GM23248 (cell line): ENCODE data around the gene EIF4G3. TPM values are rescaled to one million over a fixed set of nuclear protein-coding genes. Genes with fewer than 3 reads are reported as not detected.

ENCODE experiments used
- DNase-seq: peaks from one replicate; pipeline ENCODE4 v3.0.0-alpha.2; 2015
- H2AFZ ChIP-seq: fragments of 200-600 bp; sonication (generic); 2 replicates; pipeline ENCODE4 v1.6.1; 2016; ENCODE audit warnings: antibody characterized with exemption
- H3F3A ChIP-seq: fragments of 200-600 bp; sonication (generic); 2 replicates; pipeline ENCODE4 v1.6.1; 2016; ENCODE audit warnings: mild to moderate bottlenecking, antibody characterized with exemption, mixed run types; ENCODE audit not compliant: insufficient read depth
- H3K27ac ChIP-seq: fragments of 200-600 bp; sonication (generic); 2 replicates; pipeline ENCODE4 v1.5.1; 2016; ENCODE audit warnings: mild to moderate bottlenecking
- H3K27me3 ChIP-seq: fragments of 200-600 bp; sonication (generic); replicated peaks from 2 replicates; pipeline ENCODE4 v1.6.1; 2016; ENCODE audit warnings: mild to moderate bottlenecking; ENCODE audit not compliant: insufficient read depth
- H3K36me3 ChIP-seq: fragments of 200-600 bp; sonication (generic); 2 replicates; pipeline ENCODE4 v1.6.1; 2016; ENCODE audit warnings: low read depth, mild to moderate bottlenecking
- H3K4me1 ChIP-seq: fragments of 200-600 bp; sonication (generic); 2 replicates; pipeline ENCODE4 v1.6.1; 2016; ENCODE audit warnings: mild to moderate bottlenecking; ENCODE audit not compliant: insufficient read depth
- H3K4me2 ChIP-seq: fragments of 200-600 bp; sonication (generic); one replicate; pipeline ENCODE4 v1.6.1; 2016; ENCODE audit warnings: mild to moderate bottlenecking; ENCODE audit not compliant: unreplicated experiment
- H3K4me3 ChIP-seq: fragments of 200-600 bp; sonication (generic); 2 replicates; pipeline ENCODE4 v1.5.1; 2016; ENCODE audit warnings: mild to moderate bottlenecking
- H3K79me2 ChIP-seq: fragments of 200-600 bp; sonication (generic); 2 replicates; pipeline ENCODE4 v1.6.1; 2016; ENCODE audit warnings: mild to moderate bottlenecking; ENCODE audit not compliant: insufficient read depth
- H3K9ac ChIP-seq: fragments of 200-600 bp; sonication (generic); 2 replicates; pipeline ENCODE4 v1.6.1; 2016; ENCODE audit warnings: mild to moderate bottlenecking
- H3K9me2 ChIP-seq: fragments of 200-600 bp; sonication (generic); 2 replicates; pipeline ENCODE4 v1.6.1; 2016; ENCODE audit warnings: mixed run types, mild to moderate bottlenecking, moderate library complexity; ENCODE audit not compliant: insufficient read depth
- H3K9me3 ChIP-seq: fragments of 200-600 bp; sonication (generic); one replicate; pipeline ENCODE4 v1.6.1; 2017; ENCODE audit warnings: low read depth
- H4K20me1 ChIP-seq: fragments of 200-600 bp; sonication (generic); 2 replicates; pipeline ENCODE4 v1.6.0; 2016; ENCODE audit not compliant: insufficient read depth
- EZH2 ChIP-seq: fragments of 200-600 bp; sonication (generic); IDR thresholded peaks from 2 replicates; pipeline ENCODE4 v1.6.1; 2018; ENCODE audit warnings: antibody characterized with exemption, mild to moderate bottlenecking; ENCODE audit not compliant: insufficient read depth, poor library complexity, severe bottlenecking
- EZH2phosphoT487 ChIP-seq: fragments of 200-600 bp; sonication (generic); IDR thresholded peaks from 2 replicates; pipeline ENCODE4 v1.6.1; 2018; ENCODE audit warnings: antibody characterized with exemption, moderate library complexity, mild to moderate bottlenecking, low read depth; ENCODE audit not compliant: insufficient read depth
- WGBS, 2 experiments: methylation state at CpG; one replicate each; pipeline ENCODE4 v1.1.6; 2015 to 2017; ENCODE audit warnings: low lambda C conversion rate in 2 of 2, low coverage in 1 of 2; ENCODE audit errors: missing lambda C conversion rate in 2 of 2; 5-methylcytosine and 5-hydroxymethylcytosine counted together
- in situ Hi-C: fragments of 300-500 bp; cut with MboI; formaldehyde crosslinking; loops from 2 replicates; pipeline ENCODE4 v1.15.0; 2020
- polyA plus RNA-seq: library from polyadenylated mRNA; unstranded; fragments of >200 nt; fragmentation: Nextera tagmentation; extraction: Ambion mirVana; gene quantifications from 2 replicates; pipeline ENCODE4 v1.2.1, GENCODE V29; 2016
- total RNA-seq: library from RNA; depleted of rRNA; stranded (reverse); fragments of >200 nt; shearing (Covaris generic); gene quantifications from 2 replicates; pipeline ENCODE4 v1.2.3, GENCODE V29; 2014

The EIF4G3 gene
- total and polyA plus RNA-seq, 2 experiments from 2014 or later = 24.0 to 43.1 TPM

DNA sequence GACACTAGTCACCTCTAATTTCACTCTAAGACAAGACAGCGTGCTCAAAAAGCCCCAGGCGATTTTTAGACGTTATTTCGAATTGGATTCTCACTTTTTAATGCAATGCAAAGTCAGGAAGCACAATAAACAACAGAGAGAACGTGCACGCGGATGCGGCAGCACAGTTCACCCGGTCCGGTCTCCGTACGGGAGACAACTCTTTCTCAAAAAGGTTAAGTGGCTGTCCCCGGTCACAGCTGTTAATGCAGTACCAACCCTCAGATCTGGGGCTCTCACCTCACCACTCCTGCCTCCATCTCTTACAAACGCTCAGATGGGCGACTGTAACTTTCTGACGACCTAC is 390.8 kb downstream of the EIF4G3 start:
- WGBS, 2 experiments = 1% methylated on average over 16 of the region's 16 CpGs
- H3K4me2 ChIP-seq = peak overlapping the region; percentile 89
- no peaks in the 10 kb centered on the region for H3K9me3 ChIP-seq
- peak overlapping the region; percentile 96 for H3K9ac ChIP-seq
- H3K27me3 ChIP-seq = no peaks in the 10 kb centered on the region
- in situ Hi-C loops = no loop called here
- H4K20me1 ChIP-seq = peaks cover 13% of the 10 kb centered on the region; the same call in 1 of the 2 replicates
- peaks cover 55% of the 10 kb centered on the region for H3K79me2 ChIP-seq
- no peak for TF ChIP-seq EZH2
- TF ChIP-seq EZH2phosphoT487 = no peak
- H3K4me1 ChIP-seq = peaks cover 14% of the 10 kb centered on the region
- peak overlapping the region; percentile 98 for H3K4me3 ChIP-seq
- H3K36me3 ChIP-seq = no peaks in the 10 kb centered on the region
- no peaks in the 10 kb centered on the region for H3K9me2 ChIP-seq
- peak; percentile 48 for DNase-seq
- peaks cover 30% of the 10 kb centered on the region for H3F3A ChIP-seq
- H3K27ac ChIP-seq = peak overlapping the region; percentile 97
- H2AFZ ChIP-seq = peak overlapping the region; percentile 44

DNA sequence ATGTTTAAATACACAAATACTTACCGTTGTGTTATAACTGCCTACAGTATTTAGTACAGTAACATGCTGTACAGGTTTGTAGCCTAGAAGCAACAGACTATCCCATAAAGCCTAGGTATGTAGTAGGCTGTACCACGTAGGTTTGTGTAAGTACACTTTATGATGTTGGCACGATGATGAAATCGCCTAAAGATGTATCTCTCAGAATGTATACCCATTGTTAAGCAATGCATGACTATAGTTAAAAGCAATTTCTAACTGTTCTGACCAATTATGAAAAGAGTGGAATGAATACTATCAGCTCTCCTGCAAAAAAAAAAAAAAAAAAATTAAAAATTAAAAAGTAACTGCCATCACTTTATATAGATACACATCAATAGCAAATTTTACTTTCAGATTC is 401.0 kb downstream of the EIF4G3 start:
- Histone ChIP-seq H3K4me1 (peaks cover 7% of the 10 kb centered on the region; the same call in 1 of the 2 replicates), H3K27ac (no peak overlapping the region), H3K9ac (no peak overlapping the region), H3F3A (peaks cover 4% of the 10 kb centered on the region; the same call in 1 of the 2 replicates), H3K27me3 (no peaks in the 10 kb centered on the region), H4K20me1 (peaks cover 13% of the 10 kb centered on the region), H3K36me3 (peaks cover 77% of the 10 kb centered on the region), H3K79me2 (peaks cover 100% of the 10 kb centered on the region), H3K9me3 (no peaks in the 10 kb centered on the region), H3K4me3 (no peak overlapping the region), H3K9me2 (no peaks in the 10 kb centered on the region), H3K4me2 (no peak overlapping the region), H2AFZ (no peak overlapping the region)
- TF ChIP-seq EZH2 = no peak
- no peak for TF ChIP-seq EZH2phosphoT487
- DNase-seq = no peak
- in situ Hi-C loops = no loop called here
- WGBS, 2 experiments = 98% methylated on average over 4 of the region's 4 CpGs

DNA sequence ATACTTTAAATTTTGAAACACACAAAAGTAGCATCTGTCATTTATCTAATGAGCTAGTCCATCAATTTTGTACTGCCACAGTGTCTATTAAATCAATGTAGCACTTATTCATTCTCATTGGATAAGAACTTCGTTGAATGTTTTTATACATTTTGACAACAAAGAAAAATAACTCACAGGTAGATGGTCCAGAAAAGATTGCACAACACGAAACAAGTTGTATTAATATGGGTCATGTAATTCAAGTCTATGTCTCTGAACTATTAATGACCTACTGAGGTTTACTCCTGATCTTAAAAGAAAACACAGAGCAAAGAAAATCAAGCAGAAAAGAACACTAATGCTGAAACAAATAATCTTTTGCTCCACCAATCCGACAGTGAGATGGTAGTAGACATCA is 404.9 kb downstream of the EIF4G3 start:
- H3K4me3 ChIP-seq = no peak overlapping the region
- no peak overlapping the region for H3K9ac ChIP-seq
- in situ Hi-C loops = no loop called here
- peaks cover 8% of the 10 kb centered on the region; the same call in 1 of the 2 replicates for H4K20me1 ChIP-seq
- no peak overlapping the region for H3K27ac ChIP-seq
- TF ChIP-seq EZH2 (no peak), EZH2phosphoT487 (no peak)
- DNase-seq = no peak
- peaks cover 90% of the 10 kb centered on the region for H3K36me3 ChIP-seq
- H3F3A ChIP-seq = peaks cover 4% of the 10 kb centered on the region; the same call in 1 of the 2 replicates
- no peak overlapping the region for H2AFZ ChIP-seq
- H3K9me3 ChIP-seq = no peaks in the 10 kb centered on the region
- H3K4me2 ChIP-seq = no peak overlapping the region
- H3K4me1 ChIP-seq = 0 out of 2 replicates have a peak, but pooled peaks cover 7% of the 10 kb centered on the region
- H3K79me2 ChIP-seq = peaks cover 88% of the 10 kb centered on the region
- 82 to 88% methylated on average over 3 of the region's 3 CpGs for WGBS, 2 experiments
- no peaks in the 10 kb centered on the region for H3K9me2 ChIP-seq
- no peaks in the 10 kb centered on the region for H3K27me3 ChIP-seq

DNA sequence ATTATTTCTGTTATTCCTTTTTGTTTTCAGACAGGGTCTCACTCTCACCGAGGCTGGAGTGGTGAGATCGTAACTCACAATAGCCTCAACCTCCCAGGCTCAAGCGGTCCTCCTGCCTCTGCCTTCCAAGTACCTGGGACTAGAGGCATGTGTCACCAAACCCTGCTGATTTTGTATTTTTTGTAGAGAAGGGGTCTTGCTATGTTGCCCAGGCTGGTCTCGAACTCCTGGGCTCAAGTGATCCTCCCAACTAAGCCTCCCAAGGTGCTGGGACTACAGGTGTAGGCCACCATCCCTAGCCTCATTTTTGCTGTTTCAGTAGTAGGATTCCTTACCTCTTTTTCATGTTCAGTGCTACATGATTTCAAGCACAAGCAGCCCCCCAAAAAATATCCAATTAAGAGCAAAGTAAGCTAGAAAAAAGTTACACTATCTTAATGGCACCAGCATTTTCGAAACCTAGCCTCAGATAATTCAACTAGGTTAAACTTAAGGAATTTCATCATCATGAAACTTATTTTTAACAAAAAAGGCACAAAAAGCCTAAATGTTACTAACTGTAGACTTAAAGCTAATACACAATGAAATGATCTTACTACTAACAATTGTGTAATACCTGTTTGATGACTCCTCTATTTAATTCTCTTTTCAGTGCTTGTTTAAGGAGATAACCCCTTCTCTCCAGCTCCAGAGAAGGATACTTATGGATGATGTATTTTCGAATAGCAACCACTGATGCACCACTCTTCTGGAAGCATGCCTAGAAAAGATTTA is 406.2 kb downstream of the EIF4G3 start:
- H3K4me2 ChIP-seq = no peak overlapping the region
- H3K27ac ChIP-seq = no peak overlapping the region
- TF ChIP-seq EZH2 (no peak), EZH2phosphoT487 (no peak)
- peaks cover 5% of the 10 kb centered on the region for H3F3A ChIP-seq
- H3K9me2 ChIP-seq = no peaks in the 10 kb centered on the region
- DNase-seq = no peak
- H3K27me3 ChIP-seq = no peaks in the 10 kb centered on the region
- no peaks in the 10 kb centered on the region for H3K9me3 ChIP-seq
- H3K9ac ChIP-seq = no peak overlapping the region
- no peak overlapping the region for H2AFZ ChIP-seq
- WGBS, 2 experiments = 97 to 98% methylated on average over 6 of the region's 6 CpGs
- in situ Hi-C loops = no loop called here
- no peaks in the 10 kb centered on the region for H4K20me1 ChIP-seq
- H3K79me2 ChIP-seq = peaks cover 86% of the 10 kb centered on the region
- peaks cover 92% of the 10 kb centered on the region for H3K36me3 ChIP-seq
- H3K4me1 ChIP-seq = no peaks in the 10 kb centered on the region
- no peak overlapping the region for H3K4me3 ChIP-seq
